GM13976 (cell line): ENCODE data around the gene NRDE2.

Source experiments
- DNase-seq: peaks from one replicate; pipeline ENCODE4 v3.0.0; 2012; ENCODE audit warnings: low spot score
- in situ Hi-C: fragments of 300-500 bp; cut with MboI; formaldehyde crosslinking; loops from one replicate; pipeline ENCODE4 v1.12.0; 2022; ENCODE audit warnings: low sequenced_read_pairs, mixed read lengths, inconsistent platforms; ENCODE audit not compliant: unreplicated experiment
- TF ChIP-seq, protein P1 (sequence below): IDR thresholded peaks from 2 replicates; pipeline ENCODE4 v1.5.1; 2012; ENCODE audit warnings: borderline replicate concordance, mild to moderate bottlenecking; ENCODE audit not compliant: insufficient read depth; ENCODE audit errors: extremely low read depth, missing control alignments, control extremely low read depth

Gene NRDE2

DNA sequence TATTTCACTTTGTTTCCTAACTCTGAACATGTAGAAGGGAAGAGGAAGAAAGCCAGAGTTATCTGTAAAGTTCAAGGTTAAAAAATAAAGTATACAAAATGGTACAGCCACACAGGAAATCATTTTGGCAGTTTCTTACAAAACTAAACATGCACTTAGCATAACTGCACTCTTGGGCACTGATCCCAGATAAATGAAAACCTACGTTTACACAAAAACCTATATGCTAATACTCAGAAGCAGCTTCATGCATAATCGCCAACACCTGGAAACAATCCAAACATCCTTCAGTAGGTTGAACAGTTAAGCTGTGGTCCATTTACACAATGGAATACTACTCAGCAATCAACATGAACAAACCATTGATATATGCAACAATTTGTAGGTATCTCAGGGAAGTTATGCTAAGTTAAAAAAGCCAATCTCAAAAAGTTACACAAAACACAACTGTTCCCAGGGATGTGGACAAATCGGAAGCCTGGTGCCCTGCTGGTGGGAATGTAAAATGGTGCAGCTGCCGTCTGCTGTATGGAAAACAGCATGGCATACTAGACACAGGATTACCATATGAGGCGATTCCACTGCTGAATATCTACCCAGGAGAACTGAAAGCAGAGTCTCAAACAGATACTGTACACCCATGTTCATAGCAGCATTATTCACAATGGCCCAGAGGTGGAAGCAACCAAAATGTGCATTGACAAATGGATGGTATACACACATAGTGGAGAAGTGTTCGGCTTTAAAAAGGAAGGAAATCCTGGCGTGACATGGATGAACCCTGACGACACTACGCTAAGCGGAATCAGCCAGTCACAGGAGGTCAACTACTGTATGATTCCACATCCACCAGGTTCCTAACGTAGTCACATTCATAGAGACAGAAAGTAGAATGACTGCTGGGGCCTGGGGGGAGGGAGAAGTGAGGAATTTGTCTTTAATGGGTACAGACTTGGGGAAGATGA, 37.7 kb downstream of the NRDE2 start:
- in situ Hi-C loops = no loop called here
- TF ChIP-seq, protein P1, sequence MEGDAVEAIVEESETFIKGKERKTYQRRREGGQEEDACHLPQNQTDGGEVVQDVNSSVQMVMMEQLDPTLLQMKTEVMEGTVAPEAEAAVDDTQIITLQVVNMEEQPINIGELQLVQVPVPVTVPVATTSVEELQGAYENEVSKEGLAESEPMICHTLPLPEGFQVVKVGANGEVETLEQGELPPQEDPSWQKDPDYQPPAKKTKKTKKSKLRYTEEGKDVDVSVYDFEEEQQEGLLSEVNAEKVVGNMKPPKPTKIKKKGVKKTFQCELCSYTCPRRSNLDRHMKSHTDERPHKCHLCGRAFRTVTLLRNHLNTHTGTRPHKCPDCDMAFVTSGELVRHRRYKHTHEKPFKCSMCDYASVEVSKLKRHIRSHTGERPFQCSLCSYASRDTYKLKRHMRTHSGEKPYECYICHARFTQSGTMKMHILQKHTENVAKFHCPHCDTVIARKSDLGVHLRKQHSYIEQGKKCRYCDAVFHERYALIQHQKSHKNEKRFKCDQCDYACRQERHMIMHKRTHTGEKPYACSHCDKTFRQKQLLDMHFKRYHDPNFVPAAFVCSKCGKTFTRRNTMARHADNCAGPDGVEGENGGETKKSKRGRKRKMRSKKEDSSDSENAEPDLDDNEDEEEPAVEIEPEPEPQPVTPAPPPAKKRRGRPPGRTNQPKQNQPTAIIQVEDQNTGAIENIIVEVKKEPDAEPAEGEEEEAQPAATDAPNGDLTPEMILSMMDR = no peak
- DNase-seq = no peak

DNA sequence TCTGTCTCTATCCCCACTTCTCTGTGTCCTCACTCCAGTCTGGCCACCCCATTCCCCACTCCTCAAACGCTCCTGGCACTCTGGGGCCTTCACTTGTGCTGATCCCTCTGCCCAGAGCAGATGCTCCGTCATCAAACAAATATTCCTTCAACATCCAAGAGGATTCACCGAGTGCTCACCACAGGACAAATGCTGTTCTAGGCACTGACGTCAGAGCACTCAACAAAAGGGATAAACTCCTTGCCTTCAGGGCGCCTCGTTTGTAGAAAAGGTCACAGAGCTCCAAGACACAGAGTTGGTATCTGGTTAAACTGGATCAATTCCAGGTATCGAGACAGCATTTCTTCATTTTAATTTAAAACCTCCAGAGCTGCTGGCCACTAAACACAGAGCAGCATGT, 40.0 kb downstream of the NRDE2 start:
- in situ Hi-C loops = no loop called here
- TF ChIP-seq, protein P1 = no peak
- DNase-seq = no peak

DNA sequence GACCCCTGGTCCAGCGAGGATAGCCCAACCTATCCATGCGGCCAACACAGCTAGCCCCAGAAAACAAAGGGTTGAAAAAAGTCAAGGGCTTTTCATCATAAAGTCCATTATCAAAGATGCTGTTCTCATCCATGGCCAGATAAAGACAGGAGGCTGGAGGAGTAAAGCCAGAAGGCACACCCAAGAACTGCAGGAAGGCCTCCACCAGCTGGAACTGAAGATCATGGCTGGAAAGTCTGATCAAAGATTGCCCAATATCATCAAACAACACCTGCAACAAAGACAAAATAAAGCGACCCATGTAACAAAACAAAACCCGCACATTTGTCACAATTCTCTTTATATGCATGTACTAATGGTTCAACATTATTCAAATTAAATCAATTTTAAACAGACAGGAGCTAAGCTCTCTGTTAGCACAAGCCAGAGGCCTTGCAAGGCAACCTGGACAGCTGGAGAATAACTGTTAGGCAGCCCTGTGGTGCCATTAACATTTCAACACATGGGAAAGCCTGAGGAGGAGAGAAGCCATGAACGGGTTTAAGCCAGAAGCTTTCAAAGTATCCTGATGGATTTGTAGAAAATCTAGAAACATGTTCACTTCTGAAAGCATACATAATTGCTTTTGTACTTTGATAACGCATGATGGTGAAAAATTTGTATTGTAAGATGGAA, 41.3 kb downstream of the NRDE2 start:
- in situ Hi-C loops = no loop called here
- TF ChIP-seq, protein P1 = no peak
- no peak for DNase-seq

DNA sequence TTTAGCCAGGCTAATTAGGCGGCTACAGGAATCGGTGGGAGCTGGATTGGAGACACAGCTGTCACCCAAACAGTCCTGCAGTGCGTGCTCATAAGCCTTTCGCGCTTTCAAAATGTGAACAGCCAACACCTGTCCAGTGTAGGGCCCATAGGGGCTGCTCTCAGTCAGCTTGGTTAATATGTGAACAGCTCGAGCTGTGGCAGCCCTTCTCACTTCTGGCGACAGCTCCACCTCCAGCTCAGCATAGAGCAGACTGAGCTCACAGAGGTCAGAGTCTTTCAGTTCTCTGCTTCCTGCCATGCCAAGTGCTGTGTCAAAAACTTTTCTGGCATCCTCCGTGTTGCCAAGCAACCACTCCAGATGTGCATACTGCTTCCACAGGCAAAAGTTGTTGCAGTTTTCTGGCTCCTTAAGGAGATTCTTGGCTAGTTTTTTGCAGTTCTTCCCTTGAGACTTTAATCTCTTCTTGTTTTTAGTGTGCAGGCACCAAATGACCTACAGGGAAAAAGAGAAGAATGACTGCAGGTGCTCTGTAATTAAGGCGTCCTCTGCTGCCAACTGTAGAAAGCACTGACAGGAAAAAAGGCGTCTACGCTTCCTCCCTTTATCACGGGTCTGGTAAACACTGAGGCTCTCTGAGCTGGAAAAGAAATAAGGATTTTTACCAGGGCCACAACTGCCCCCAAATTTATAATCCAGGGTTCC, 42.9 kb downstream of the NRDE2 start:
- TF ChIP-seq, protein P1 = no peak
- no peak for DNase-seq

DNA sequence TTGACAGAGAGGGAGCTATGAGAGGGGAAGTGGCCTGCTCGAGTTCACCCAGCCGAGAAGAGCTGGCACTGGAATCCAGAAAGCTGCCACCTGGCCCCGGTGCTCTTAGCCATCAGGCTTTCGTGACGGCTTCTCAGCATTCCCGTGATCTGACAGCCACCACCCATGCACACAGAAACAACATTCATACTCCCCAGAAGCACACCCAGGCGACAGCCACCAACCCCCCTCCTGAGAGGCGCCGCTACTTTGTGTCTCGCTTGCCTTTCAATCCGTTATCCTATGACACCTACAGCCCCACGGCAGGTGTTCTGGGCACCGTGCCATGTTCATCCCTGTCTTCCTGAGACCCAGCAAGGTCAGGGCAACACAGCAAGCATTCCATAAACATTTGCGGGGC, 44.0 kb downstream of the NRDE2 start:
- no peak for DNase-seq
- TF ChIP-seq, protein P1 = no peak
- in situ Hi-C loops = no loop called here

More for the DNA sequence above, 42.9 kb downstream of the NRDE2 start:
- in situ Hi-C loops = no loop called here

DNA sequence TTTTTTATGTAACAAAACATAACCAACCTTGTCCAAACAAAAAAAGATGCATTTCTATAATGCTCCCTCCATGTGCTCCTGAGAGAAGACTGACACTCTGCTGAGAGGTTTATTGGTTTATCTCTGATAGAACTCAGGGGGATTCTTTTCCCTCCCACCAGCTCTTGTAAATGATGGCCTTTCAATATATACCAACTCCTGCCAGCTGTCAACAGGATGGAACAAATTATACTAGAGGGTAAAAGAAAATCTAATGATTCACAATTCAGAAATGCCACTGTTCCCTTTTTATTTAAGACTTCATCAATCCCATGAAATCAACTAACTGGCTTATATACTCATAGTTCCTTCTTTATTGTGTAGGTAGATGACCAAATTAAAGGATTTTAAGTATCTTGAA, 50.0 kb downstream of the NRDE2 start:
- no peak for DNase-seq

More for the DNA sequence above, 50.0 kb downstream of the NRDE2 start:
- in situ Hi-C loops = no loop called here
- TF ChIP-seq, protein P1 = no peak
